Upper lobe of left lung (tissue), 4 donors: ENCODE results near the gene TRIP4.

Experiments
- CTCF ChIP-seq, 6 experiments: fragments of 450-650 bp in 4 of 6; fragments of 200-600 bp in 2 of 6; sonication (generic) in 2 of 6; IDR thresholded peaks; one replicate each; pipeline ENCODE4 v1.5.1; 2016 to 2019; ENCODE audit warnings: antibody characterized with exemption in 6 of 6
- EP300 ChIP-seq, 4 donors: sonication (generic); formaldehyde crosslinking; IDR thresholded peaks; one replicate each; pipeline ENCODE4 v1.5.1; 2017; ENCODE audit warnings: antibody characterized with exemption in 4 of 4, control low read depth in 2 of 4
- POLR2A ChIP-seq, 4 donors: fragments of 450-650 bp; IDR thresholded peaks; one replicate each; pipeline ENCODE4 v1.5.1; 2016 to 2017; ENCODE audit warnings: antibody characterized with exemption in 4 of 4, mild to moderate bottlenecking in 2 of 4
- POLR2AphosphoS5 ChIP-seq, 2 donors: sonication (generic); formaldehyde crosslinking; IDR thresholded peaks; one replicate each; pipeline ENCODE4 v1.5.1; 2017; ENCODE audit warnings: antibody characterized with exemption in 2 of 2

GRCh38 chr15:64454282-64454681 is 66.6 kb downstream of the TRIP4 start:
- TF ChIP-seq POLR2A (IDR thresholded peaks at IDR 0.05) = no peak
- no peak for TF ChIP-seq POLR2AphosphoS5 (IDR thresholded peaks at IDR 0.05)
- TF ChIP-seq EP300 (IDR thresholded peaks at IDR 0.05) = no peak
- no peak for TF ChIP-seq CTCF (IDR thresholded peaks at IDR 0.05)
